ENCODE data around the gene PSAP.

PSAP gene

DNA sequence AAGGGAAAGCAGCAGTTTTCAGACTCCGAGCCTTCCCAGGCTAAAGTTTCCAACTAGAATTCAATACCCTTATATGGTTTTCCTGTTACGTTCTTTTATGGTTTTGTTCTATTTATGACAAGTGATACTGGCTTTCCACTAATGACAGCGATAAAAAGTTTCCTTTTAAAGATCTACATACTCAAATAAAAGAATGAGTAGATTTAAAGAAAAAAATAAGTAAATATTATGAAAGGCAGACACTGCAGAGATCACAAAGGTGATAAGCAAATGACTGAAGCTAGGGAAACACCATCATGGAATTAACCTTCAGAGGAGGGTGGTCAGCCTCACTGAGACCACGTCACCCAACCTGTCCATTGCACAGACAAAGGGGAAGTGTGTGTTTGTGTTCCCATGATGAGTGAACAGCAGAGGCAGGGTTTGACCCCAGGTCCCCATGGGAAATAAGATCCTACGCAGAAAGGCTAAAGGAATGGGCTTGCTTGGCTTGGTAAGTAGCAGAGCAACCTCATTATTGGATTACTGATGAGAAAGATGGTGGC lies 81.7 kb downstream of the PSAP start:
- DNase-seq (ENCODE audit: low read depth in 3 of 3, low spot score in 1 of 3): no peak

DNA sequence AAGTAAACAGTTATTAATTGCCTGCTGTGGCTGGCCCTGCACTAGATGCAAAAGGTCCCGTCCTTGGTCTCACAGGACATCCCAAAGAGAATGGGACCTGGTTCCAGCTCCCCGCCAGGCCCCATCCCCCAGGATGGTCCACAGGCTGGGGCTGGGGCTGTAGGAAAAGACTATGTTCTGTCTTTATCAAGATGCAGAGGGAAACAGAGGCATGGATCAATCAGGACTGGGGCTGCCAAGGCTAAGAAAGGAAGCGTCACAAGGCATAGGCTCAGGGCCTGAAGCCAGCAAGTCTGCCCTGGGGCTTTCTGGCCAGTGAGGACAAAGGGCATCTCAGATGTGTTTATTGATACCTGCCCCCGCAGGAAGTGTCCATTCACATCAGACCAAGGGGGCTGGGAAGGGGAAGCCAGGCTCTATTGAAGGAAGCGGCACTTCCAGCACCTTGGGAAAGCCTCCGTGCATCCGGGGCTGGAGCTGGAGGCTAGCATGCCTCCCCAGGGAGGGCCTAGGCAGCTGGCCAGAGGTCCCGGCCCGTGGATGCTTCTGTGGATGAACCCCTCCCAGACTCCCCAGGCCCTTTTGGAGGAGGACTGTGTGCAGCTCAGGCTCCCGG lies 83.5 kb downstream of the PSAP start:
- DNase-seq (ENCODE audit: low read depth in 3 of 3, low spot score in 1 of 3): no peak

DNA sequence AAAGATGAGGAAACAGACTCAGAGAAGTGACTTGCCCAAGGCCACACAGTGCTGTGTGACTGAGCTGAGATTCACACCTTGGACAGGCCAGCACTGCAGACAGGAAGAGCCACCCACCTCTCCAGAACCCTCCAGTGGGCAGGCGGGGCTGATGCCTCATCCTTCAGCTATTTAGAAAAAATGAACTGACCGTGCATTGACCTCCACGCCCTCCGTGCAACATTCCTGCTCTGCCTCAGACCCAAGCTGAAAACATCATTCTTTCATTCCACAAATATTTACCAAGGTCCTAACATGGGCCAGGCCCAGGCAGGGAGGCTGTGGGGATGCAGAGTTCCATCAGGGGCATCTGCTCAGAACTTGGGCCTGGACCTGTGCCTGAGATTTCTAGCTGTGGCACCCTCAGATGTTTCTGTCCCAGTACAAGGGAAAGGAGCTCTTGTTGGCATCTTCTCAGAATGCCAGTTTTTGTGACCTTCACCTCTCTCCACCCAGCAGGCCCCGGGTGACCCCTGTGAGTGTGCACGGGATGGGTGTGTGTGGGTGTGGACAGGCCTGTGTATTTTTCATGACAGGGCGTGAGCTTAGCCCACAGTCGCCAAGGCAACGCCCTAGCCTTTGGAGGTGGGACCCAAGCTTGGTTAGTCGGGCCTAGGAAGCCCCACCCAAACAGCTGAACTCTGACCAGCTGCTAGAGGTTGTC lies 84.2 kb downstream of the PSAP start:
- no peak for DNase-seq (ENCODE audit: low read depth in 3 of 3, low spot score in 1 of 3)
